Tibial nerve (tissue), 4 donors: ENCODE results near the gene DLGAP1.

Experiments used
- EP300 ChIP-seq, 2 donors: sonication (generic); formaldehyde crosslinking; IDR thresholded peaks; one replicate each; pipeline ENCODE4 v1.6.1; 2017; ENCODE audit warnings: antibody characterized with exemption in 2 of 2, mild to moderate bottlenecking in 1 of 2
- TF ChIP-seq, protein P1 (sequence below), 5 experiments: fragments of 200-600 bp in 3 of 5; fragments of 450-650 bp in 2 of 5; sonication (generic) in 3 of 5; IDR thresholded peaks; one replicate each; pipeline ENCODE4 v1.5.1; 2016 to 2019; ENCODE audit warnings: antibody characterized with exemption in 5 of 5, mild to moderate bottlenecking in 3 of 5, moderate library complexity in 2 of 5

DNA sequence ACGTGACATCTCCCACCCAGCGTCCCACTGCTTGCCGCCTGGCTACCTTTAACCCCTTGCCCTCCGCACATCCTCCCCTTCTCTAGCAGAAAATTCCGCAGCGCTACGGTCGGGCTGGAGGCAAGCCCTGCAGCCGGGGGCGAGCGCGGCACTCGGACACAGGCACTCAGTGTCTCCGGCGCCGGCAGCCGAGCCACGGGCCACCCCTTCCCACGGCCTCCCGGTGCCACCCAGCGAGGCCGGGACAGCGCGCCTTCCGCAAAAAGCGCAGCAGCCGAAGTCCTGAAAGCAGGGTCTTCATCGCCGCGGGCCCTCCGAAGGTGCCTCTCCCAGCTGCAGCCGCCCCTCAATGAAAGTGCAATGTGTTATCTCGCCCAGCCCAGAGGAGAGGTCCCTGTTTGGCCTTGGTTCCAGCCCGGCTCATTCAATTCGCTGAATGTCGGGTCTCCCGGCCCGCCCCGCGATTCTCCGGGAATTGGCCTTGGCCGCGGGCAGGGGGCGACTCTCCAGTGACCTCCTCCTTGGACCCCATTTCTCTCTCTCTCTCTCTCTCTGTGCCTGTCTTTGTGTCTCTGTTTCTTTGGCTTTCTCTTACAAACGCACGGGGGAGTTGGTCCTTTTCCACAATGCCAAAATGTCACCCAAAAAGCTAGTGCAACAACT, 1.1 kb downstream of the DLGAP1 start:
- TF ChIP-seq, protein P1, sequence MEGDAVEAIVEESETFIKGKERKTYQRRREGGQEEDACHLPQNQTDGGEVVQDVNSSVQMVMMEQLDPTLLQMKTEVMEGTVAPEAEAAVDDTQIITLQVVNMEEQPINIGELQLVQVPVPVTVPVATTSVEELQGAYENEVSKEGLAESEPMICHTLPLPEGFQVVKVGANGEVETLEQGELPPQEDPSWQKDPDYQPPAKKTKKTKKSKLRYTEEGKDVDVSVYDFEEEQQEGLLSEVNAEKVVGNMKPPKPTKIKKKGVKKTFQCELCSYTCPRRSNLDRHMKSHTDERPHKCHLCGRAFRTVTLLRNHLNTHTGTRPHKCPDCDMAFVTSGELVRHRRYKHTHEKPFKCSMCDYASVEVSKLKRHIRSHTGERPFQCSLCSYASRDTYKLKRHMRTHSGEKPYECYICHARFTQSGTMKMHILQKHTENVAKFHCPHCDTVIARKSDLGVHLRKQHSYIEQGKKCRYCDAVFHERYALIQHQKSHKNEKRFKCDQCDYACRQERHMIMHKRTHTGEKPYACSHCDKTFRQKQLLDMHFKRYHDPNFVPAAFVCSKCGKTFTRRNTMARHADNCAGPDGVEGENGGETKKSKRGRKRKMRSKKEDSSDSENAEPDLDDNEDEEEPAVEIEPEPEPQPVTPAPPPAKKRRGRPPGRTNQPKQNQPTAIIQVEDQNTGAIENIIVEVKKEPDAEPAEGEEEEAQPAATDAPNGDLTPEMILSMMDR (IDR thresholded peaks at IDR 0.05), result no peak
- no peak for TF ChIP-seq EP300 (IDR thresholded peaks at IDR 0.05)
